PFSK-1 (cell line): ENCODE results near the gene IFNA6.

Experiments used
- FOXP2 ChIP-seq: optimal IDR thresholded peaks from 2 replicates; pipeline ENCODE3; 2011; ENCODE audit warnings: borderline replicate concordance, control low read depth, inconsistent platforms; ENCODE audit not compliant: insufficient read depth; ENCODE audit errors: extremely low read length, extremely low read depth
- POLR2AphosphoS5 ChIP-seq: IDR thresholded peaks from 2 replicates; pipeline ENCODE4 v1.6.1; 2012; ENCODE audit warnings: low read depth, mild to moderate bottlenecking, control low read depth, low read length, moderate library complexity
- REST ChIP-seq, 2 experiments: IDR thresholded peaks; 2 replicates each; pipeline versions ENCODE4 v1.6.1 to v1.8.0; 2011 to 2012; ENCODE audit warnings: low read depth in 2 of 2, low read length in 2 of 2, control low read depth in 1 of 2, inconsistent platforms in 1 of 2, mild to moderate bottlenecking in 1 of 2, moderate library complexity in 1 of 2; ENCODE audit not compliant: insufficient read depth in 1 of 2
- SIN3A ChIP-seq: IDR thresholded peaks from 2 replicates; pipeline ENCODE4 v1.6.1; 2012; ENCODE audit warnings: mild to moderate bottlenecking, low read length, moderate library complexity, borderline replicate concordance; ENCODE audit not compliant: insufficient read depth
- TAF1 ChIP-seq: IDR thresholded peaks from 2 replicates; pipeline ENCODE4 v1.6.1; 2012; ENCODE audit warnings: low read length, control low read depth, borderline replicate concordance; ENCODE audit not compliant: insufficient read depth

- TF ChIP-seq POLR2AphosphoS5 (no peak), TAF1 (no peak), REST (IDR thresholded peaks at IDR 0.05; ENCODE audit: insufficient read depth in 1 of 2, low read depth in 2 of 2, low read length in 2 of 2) (no peak), SIN3A (no peak), FOXP2 (no peak)
Measured at GRCh38 chr9:21348430-21348970, 2.2 kb downstream of the IFNA6 start.
